ENCODE measurements around the gene TEX22.

DNA sequence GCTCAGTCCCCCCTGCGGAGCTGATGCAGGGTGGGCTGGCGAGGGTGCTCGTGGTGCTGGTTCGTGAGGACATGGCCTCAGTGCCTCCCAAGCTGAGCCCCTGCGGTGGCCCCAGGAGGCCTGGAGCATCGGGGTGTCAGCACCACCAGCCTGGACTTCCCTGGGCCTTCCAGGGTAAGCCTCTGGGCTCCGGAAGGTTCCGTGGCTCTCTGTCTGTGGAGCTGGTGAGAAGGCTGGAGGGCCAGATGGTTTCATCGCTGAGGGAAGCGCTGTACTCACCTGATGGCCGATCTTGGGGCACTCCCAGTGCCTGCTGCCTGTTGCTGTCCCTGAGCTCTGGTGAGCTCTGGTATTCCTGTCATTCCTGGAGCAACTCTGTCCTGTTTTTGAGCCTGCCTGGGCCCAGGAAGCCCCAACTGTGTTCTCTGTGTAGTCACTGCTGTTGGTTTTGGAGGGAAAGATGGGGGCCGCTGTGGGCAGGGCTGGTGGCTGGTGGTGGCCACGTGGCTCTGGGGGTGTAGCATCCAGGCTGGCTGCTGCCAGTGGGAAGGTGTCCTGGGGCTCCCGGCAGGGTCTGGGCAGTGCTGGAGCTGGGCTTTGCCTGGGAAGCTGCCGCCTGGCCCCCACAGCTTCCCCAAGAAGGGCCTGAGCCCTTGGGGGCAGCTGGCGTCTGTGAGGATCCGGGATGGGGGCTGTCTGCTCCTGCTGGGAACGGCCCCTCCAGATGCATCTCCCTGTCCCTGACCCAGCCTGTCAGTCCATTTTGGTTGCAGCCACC is 39.6 kb downstream of the TEX22 start:
- no peak for TF ChIP-seq POLR2A (IDR thresholded peaks at IDR 0.05; ENCODE audit: low read depth, low read length)
- TF ChIP-seq POLR2AphosphoS5 (IDR thresholded peaks at IDR 0.05; ENCODE audit: low read depth, low read length), result no peak
- TF ChIP-seq TAF1 (IDR thresholded peaks at IDR 0.05; ENCODE audit: low read depth, low read length), result no peak

Measured in GM12891 (cell line).